IMR-90 (cell line): ENCODE results near the gene OR52J3. TPM values are rescaled to one million over a fixed set of nuclear protein-coding genes. Genes with fewer than 3 reads are reported as not detected.
A peak's percentile ranks its signal among the peaks of the same experiment; 100 is the strongest.

Experiments used
- ATAC-seq: fragments of 200-7000 bp; cut with Tn5 transposase; 2 replicates; pipeline ENCODE4 v1.9.1; 2020; ENCODE audit warnings: low read depth, mild to moderate bottlenecking, moderate library complexity
- BruUV-seq: library from RNA; stranded (reverse); fragments of 400-500 nt; replicated peaks from 2 replicates; lab custom pipeline; 2021; lab: Mats Ljungman, UMichigan
- CTCF ChIA-PET: fragments of 300-600 bp; formaldehyde crosslinking; extraction: SDS; loops from one replicate; lab custom pipeline; 2021; ENCODE audit warnings: antibody characterized with exemption; lab: Yijun Ruan, JAX
- POLR2A ChIA-PET: fragments of 300-600 bp; sonication (Branson Sonifier 250); formaldehyde crosslinking; loops from one replicate; lab custom pipeline; 2022; ENCODE audit warnings: antibody characterized with exemption; ENCODE audit not compliant: unreplicated experiment; lab: Charles Lee
- DNase-seq: peaks from one replicate; pipeline ENCODE4 v3.0.0; 2013
- H2AFZ ChIP-seq: replicated peaks from 2 replicates; pipeline ENCODE3; 2013; ENCODE audit warnings: low read length, mild to moderate bottlenecking; ENCODE audit not compliant: poor library complexity
- H2AK5ac ChIP-seq: 2 replicates; pipeline ENCODE4 v1.6.1; 2013; ENCODE audit warnings: low read depth, low read length, inconsistent platforms
- H2AK9ac ChIP-seq: replicated peaks from 2 replicates; pipeline ENCODE3; 2013; ENCODE audit warnings: mild to moderate bottlenecking, low read depth, low read length, moderate library complexity; ENCODE audit not compliant: poor library complexity
- H2BK120ac ChIP-seq: 2 replicates; pipeline ENCODE4 v1.6.1; 2013; ENCODE audit warnings: low read depth, low read length, inconsistent platforms
- H2BK15ac ChIP-seq: 3 replicates; pipeline ENCODE4 v1.6.1; 2013; ENCODE audit warnings: low read depth, low read length, inconsistent platforms
- H2BK20ac ChIP-seq: 2 replicates; pipeline ENCODE4 v1.6.1; 2013; ENCODE audit warnings: low read depth, mild to moderate bottlenecking, inconsistent platforms, low read length, moderate library complexity
- H2BK5ac ChIP-seq: 2 replicates; pipeline ENCODE4 v1.6.1; 2013; ENCODE audit warnings: mild to moderate bottlenecking, low read depth, low read length, inconsistent platforms; ENCODE audit not compliant: poor library complexity, severe bottlenecking
- H3K14ac ChIP-seq: replicated peaks from 2 replicates; pipeline ENCODE4 v1.6.1; 2013; ENCODE audit warnings: low read depth, low read length, inconsistent platforms
- H3K18ac ChIP-seq: 2 replicates; pipeline ENCODE4 v1.6.1; 2013; ENCODE audit warnings: low read depth, low read length, control low read depth
- H3K23ac ChIP-seq: 2 replicates; pipeline ENCODE4 v1.6.1; 2013; ENCODE audit warnings: low read depth, low read length, inconsistent platforms
- H3K27ac ChIP-seq: 2 replicates; pipeline ENCODE4 v1.5.1; 2013; ENCODE audit warnings: mild to moderate bottlenecking, control low read depth, low read length; ENCODE audit not compliant: insufficient read depth
- H3K27me3 ChIP-seq: 2 replicates; pipeline ENCODE4 v1.6.1; 2013; ENCODE audit warnings: low read length; ENCODE audit not compliant: control insufficient read depth, insufficient read depth
- H3K36me3 ChIP-seq: 2 replicates; pipeline ENCODE4 v1.6.1; 2013; ENCODE audit warnings: low read length, mixed read lengths; ENCODE audit not compliant: control insufficient read depth, insufficient read depth
- H3K4ac ChIP-seq: 2 replicates; pipeline ENCODE4 v1.6.1; 2013; ENCODE audit warnings: low read depth, low read length, inconsistent platforms
- H3K4me1 ChIP-seq: 2 replicates; pipeline ENCODE4 v1.6.1; 2013; ENCODE audit warnings: low read length, mixed read lengths; ENCODE audit not compliant: control insufficient read depth, insufficient read depth
- H3K4me2 ChIP-seq: 2 replicates; pipeline ENCODE4 v1.6.1; 2013; ENCODE audit warnings: low read depth, mild to moderate bottlenecking, control low read depth, low read length, moderate library complexity
- H3K4me3 ChIP-seq: 2 replicates; pipeline ENCODE4 v1.5.1; 2013; ENCODE audit warnings: low read depth, mild to moderate bottlenecking, control low read depth, low read length, moderate library complexity; ENCODE audit not compliant: insufficient read depth
- H3K56ac ChIP-seq: 2 replicates; pipeline ENCODE4 v1.6.1; 2013; ENCODE audit warnings: low read length, inconsistent platforms; ENCODE audit not compliant: insufficient read depth; ENCODE audit errors: extremely low read depth
- H3K79me1 ChIP-seq, 2 experiments: 2 replicates each; pipeline ENCODE4 v1.6.1; 2013; ENCODE audit warnings: low read length in 2 of 2, inconsistent platforms in 1 of 2, low read depth in 1 of 2
- H3K9ac ChIP-seq: 2 replicates; pipeline ENCODE4 v1.6.1; 2013; ENCODE audit warnings: low read depth, low read length, control low read depth
- H3K9me1 ChIP-seq: 2 replicates; pipeline ENCODE4 v1.6.1; 2013; ENCODE audit warnings: low read length, inconsistent platforms; ENCODE audit not compliant: insufficient read depth
- H3K9me3 ChIP-seq: 2 replicates; pipeline ENCODE4 v1.6.1; 2013; ENCODE audit warnings: low read length; ENCODE audit not compliant: control insufficient read depth, insufficient read depth
- H4K20me1 ChIP-seq: 2 replicates; pipeline ENCODE4 v1.6.1; 2013; ENCODE audit warnings: low read length, inconsistent platforms; ENCODE audit not compliant: insufficient read depth
- H4K5ac ChIP-seq: 2 replicates; pipeline ENCODE4 v1.6.1; 2013; ENCODE audit warnings: mild to moderate bottlenecking, low read depth, low read length, control low read depth
- H4K8ac ChIP-seq, 2 experiments: 2 replicates each; pipeline ENCODE4 v1.6.1; 2013; ENCODE audit warnings: low read depth in 2 of 2, low read length in 2 of 2, control low read depth in 1 of 2, inconsistent platforms in 1 of 2
- H4K91ac ChIP-seq: 2 replicates; pipeline ENCODE4 v1.6.1; 2013; ENCODE audit warnings: low read depth, low read length, inconsistent platforms; ENCODE audit not compliant: insufficient read depth
- MAFK ChIP-seq: IDR thresholded peaks from 2 replicates; pipeline ENCODE4 v1.6.1; 2012; ENCODE audit warnings: low read depth, low read length, improper control_type of control experiment
- USF2 ChIP-seq: fragments of 150-350 bp; IDR thresholded peaks from 2 replicates; pipeline ENCODE4 v1.6.1; 2017; ENCODE audit warnings: mild to moderate bottlenecking, antibody characterized with exemption, low read length, low read depth
- WGBS, 2 experiments: methylation state at CpG; one replicate each; pipeline versions ENCODE4 v1.1.5 to v1.1.7; 2013; ENCODE audit warnings: missing lambda C conversion rate in 2 of 2; ENCODE audit not compliant: insufficient read length in 1 of 2; ENCODE audit errors: extremely low coverage in 2 of 2; 5-methylcytosine and 5-hydroxymethylcytosine counted together
- dilution Hi-C: fragments of 300-500 bp; cut with HindIII; formaldehyde crosslinking; loops from one replicate; pipeline ENCODE4 v1.14.3; 2018; ENCODE audit warnings: low sequenced_read_pairs; ENCODE audit not compliant: unreplicated experiment
- in situ Hi-C: fragments of 300-500 bp; cut with MboI; formaldehyde crosslinking; loops from 3 replicates; pipeline ENCODE4 v1.14.3; 2019; ENCODE audit warnings: low sequenced_read_pairs, inconsistent platforms, mixed read lengths
- intact Hi-C: fragments of 100-400 bp; cut with micrococcal nuclease; formaldehyde crosslinking; loops from 2 replicates; pipeline ENCODE4 v1.10.0; 2022
- polyA plus RNA-seq, 3 experiments: library from polyadenylated mRNA; depleted of rRNA; stranded (reverse); fragments of >200 nt; gene quantifications; 2 replicates each; pipeline ENCODE4 v1.2.3, GENCODE V29; 2012; ENCODE audit warnings: low replicate concordance in 1 of 3
- total RNA-seq: library from RNA; depleted of rRNA; stranded (reverse); fragments of >200 nt; gene quantifications from 2 replicates; pipeline ENCODE4 v1.2.3, GENCODE V29; 2012

The OR52J3 gene
- total and polyA plus RNA-seq, 2 of the 4 experiments (the other 2 are of a cell fraction) = not detected

GRCh38 chr11:5037926-5038325 lies 8.4 kb upstream of the OR52J3 start:
- Histone ChIP-seq H3K18ac (no peak overlapping the region), H3K79me1 (no peaks in the 10 kb centered on the region), H3K9me1 (no peaks in the 10 kb centered on the region), H4K5ac (no peak overlapping the region), H3K27me3 (no peaks in the 10 kb centered on the region), H2AFZ (no peak overlapping the region), H4K8ac (no peak overlapping the region), H3K23ac (no peak overlapping the region), H2BK20ac (no peak overlapping the region), H3K9ac (no peak overlapping the region), H2BK15ac (no peak overlapping the region), H3K36me3 (no peaks in the 10 kb centered on the region), H2AK5ac (no peak overlapping the region), H2BK120ac (no peak overlapping the region), H3K4me1 (no peaks in the 10 kb centered on the region), H4K20me1 (no peaks in the 10 kb centered on the region), H2BK5ac (no peak overlapping the region), H3K4ac (no peak overlapping the region), H2AK9ac (no peak overlapping the region), H4K91ac (no peak overlapping the region), H3K4me2 (no peak overlapping the region), H3K4me3 (no peak overlapping the region), H3K27ac (no peak overlapping the region), H3K56ac (no peak overlapping the region), H3K9me3 (no peaks in the 10 kb centered on the region), H3K14ac (no peak overlapping the region)
- BruUV-seq = no TSS peak
- ChIA-PET CTCF (no interaction called here), POLR2A (no interaction called here)
- ATAC-seq (no peak), DNase-seq (no peak)
- WGBS, 2 experiments = no CpG with 5 or more reads among the region's 2 CpGs
- intact Hi-C loops = no loop called here
- dilution Hi-C loops = no loop called here
- in situ Hi-C loops = no loop called here
- peak; percentile 57; the same call in 1 of the 2 replicates for TF ChIP-seq MAFK
- no peak for TF ChIP-seq USF2
